ENCODE measurements around the gene FHIP1A. TPM values are rescaled to one million over a fixed set of nuclear protein-coding genes. Genes with fewer than 3 reads are reported as not detected.

The FHIP1A gene
- total and polyA plus RNA-seq, 2 of the 8 experiments (the other 6 are each of a cell fraction or from before 2014, with no cell fraction given) = 17.9 to 75.2 TPM

- TF ChIP-seq, protein P1, sequence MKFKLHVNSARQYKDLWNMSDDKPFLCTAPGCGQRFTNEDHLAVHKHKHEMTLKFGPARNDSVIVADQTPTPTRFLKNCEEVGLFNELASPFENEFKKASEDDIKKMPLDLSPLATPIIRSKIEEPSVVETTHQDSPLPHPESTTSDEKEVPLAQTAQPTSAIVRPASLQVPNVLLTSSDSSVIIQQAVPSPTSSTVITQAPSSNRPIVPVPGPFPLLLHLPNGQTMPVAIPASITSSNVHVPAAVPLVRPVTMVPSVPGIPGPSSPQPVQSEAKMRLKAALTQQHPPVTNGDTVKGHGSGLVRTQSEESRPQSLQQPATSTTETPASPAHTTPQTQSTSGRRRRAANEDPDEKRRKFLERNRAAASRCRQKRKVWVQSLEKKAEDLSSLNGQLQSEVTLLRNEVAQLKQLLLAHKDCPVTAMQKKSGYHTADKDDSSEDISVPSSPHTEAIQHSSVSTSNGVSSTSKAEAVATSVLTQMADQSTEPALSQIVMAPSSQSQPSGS (IDR thresholded peaks at IDR 0.05; ENCODE audit: low read length) = no peak
- TF ChIP-seq JUND (IDR thresholded peaks at IDR 0.05; ENCODE audit: low read length) = no peak
- TF ChIP-seq TEAD4 (IDR thresholded peaks at IDR 0.05; ENCODE audit: low read depth, low read length) = peak; percentile 37; the same call in 1 of the 2 replicates
- no peak for TF ChIP-seq HDAC6 (IDR thresholded peaks at IDR 0.05; ENCODE audit: low read depth, low read length)
Observed at GRCh38 chr4:151361966-151362365, 47.0 kb upstream of the FHIP1A start (continued).

All from H1 (cell line).